H1 (cell line): ENCODE data around the gene R3HDM1. TPM values are rescaled to one million over a fixed set of nuclear protein-coding genes. Genes with fewer than 3 reads are reported as not detected.

Source experiments
- CTCF ChIA-PET: fragments of 300-600 bp; sonication (Branson Sonifier 250); formaldehyde crosslinking; loops from one replicate; lab custom pipeline; 2021; ENCODE audit not compliant: partially characterized antibody; lab: Charles Lee
- POLR2A ChIA-PET: fragments of 300-600 bp; sonication (Branson Sonifier 250); formaldehyde crosslinking; loops from one replicate; lab custom pipeline; 2021; ENCODE audit warnings: inconsistent platforms; ENCODE audit not compliant: partially characterized antibody; lab: Charles Lee
- DNase-seq, 2 experiments: peaks; one replicate each; pipeline versions ENCODE4 v3.0.0 to v3.0.0-alpha.2; 2010 to 2022; ENCODE audit warnings: low spot score in 2 of 2, low read depth in 1 of 2, mixed read lengths in 1 of 2
- FAIRE-seq: peaks from 2 replicates; lab custom pipeline; 2011; peaks lifted over from hg19 to GRCh38; lab: Jason Lieb, UNC
- H2AFZ ChIP-seq: 2 replicates; pipeline ENCODE4 v1.8.1; 2012; ENCODE audit warnings: low read length, inconsistent platforms
- H2AK5ac ChIP-seq: 2 replicates; pipeline ENCODE4 v1.6.1; 2013; ENCODE audit warnings: low read depth, low read length
- H2BK120ac ChIP-seq: replicated peaks from 2 replicates; pipeline ENCODE3; 2013; ENCODE audit warnings: low read depth, low read length, inconsistent platforms
- H2BK12ac ChIP-seq: 2 replicates; pipeline ENCODE4 v1.6.1; 2013; ENCODE audit warnings: low read depth, low read length
- H2BK15ac ChIP-seq: 2 replicates; pipeline ENCODE4 v1.6.1; 2013; ENCODE audit warnings: low read length
- H2BK20ac ChIP-seq: 2 replicates; pipeline ENCODE4 v1.6.1; 2013; ENCODE audit warnings: low read length
- H2BK5ac ChIP-seq: 2 replicates; pipeline ENCODE4 v1.6.1; 2013; ENCODE audit warnings: low read depth, low read length
- H3K14ac ChIP-seq: 2 replicates; pipeline ENCODE4 v1.6.1; 2013; ENCODE audit warnings: inconsistent platforms; ENCODE audit not compliant: insufficient read length
- H3K18ac ChIP-seq: 2 replicates; pipeline ENCODE4 v1.6.1; 2013; ENCODE audit warnings: low read length; ENCODE audit errors: extremely low read depth
- H3K23ac ChIP-seq: 2 replicates; pipeline ENCODE4 v1.6.1; 2013; ENCODE audit warnings: inconsistent platforms; ENCODE audit not compliant: insufficient read length
- H3K23me2 ChIP-seq: 2 replicates; pipeline ENCODE4 v1.6.1; 2013; ENCODE audit warnings: low read depth, low read length
- H3K27ac ChIP-seq: 2 replicates; pipeline ENCODE4 v1.6.1; 2011; ENCODE audit warnings: low read depth, low read length, inconsistent platforms
- H3K27me3 ChIP-seq, 4 experiments: replicated peaks in 1 of 4; 1 replicate in 1 of 4; 2 replicates in 3 of 4; pipeline versions ENCODE4 v1.6.1 to v1.8.1; 2011 to 2013; ENCODE audit warnings: low read length in 3 of 4, mild to moderate bottlenecking in 3 of 4, inconsistent platforms in 2 of 4, mixed read lengths in 2 of 4, moderate library complexity in 1 of 4; ENCODE audit not compliant: control insufficient read depth in 3 of 4, insufficient read depth in 3 of 4; ENCODE audit errors: extremely low read depth in 1 of 4
- H3K36me3 ChIP-seq, 4 experiments: 2 replicates each; pipeline versions ENCODE4 v1.6.1 to v1.8.1; 2011 to 2013; ENCODE audit warnings: mild to moderate bottlenecking in 4 of 4, low read length in 3 of 4, moderate library complexity in 2 of 4, control low read depth in 1 of 4, inconsistent platforms in 1 of 4; ENCODE audit not compliant: insufficient read depth in 4 of 4, control insufficient read depth in 2 of 4
- H3K4ac ChIP-seq: replicated peaks from 2 replicates; pipeline ENCODE3; 2013; ENCODE audit warnings: low read length, low read depth, mixed read lengths, inconsistent platforms; ENCODE audit not compliant: insufficient read length
- H3K4me1 ChIP-seq, 4 experiments: replicated peaks in 1 of 4; 1 replicate in 1 of 4; 2 replicates in 3 of 4; pipeline versions ENCODE4 v1.6.1 to v1.8.1; 2011 to 2013; ENCODE audit warnings: low read length in 3 of 4, inconsistent platforms in 2 of 4, mixed read lengths in 1 of 4; ENCODE audit not compliant: insufficient read depth in 4 of 4, control insufficient read depth in 3 of 4
- H3K4me2 ChIP-seq, 2 experiments: 2 replicates each; pipeline versions ENCODE4 v1.6.1 to v1.8.1; 2011 to 2013; ENCODE audit warnings: low read depth in 2 of 2, low read length in 2 of 2, control low read depth in 1 of 2, inconsistent platforms in 1 of 2, mild to moderate bottlenecking in 1 of 2; ENCODE audit not compliant: insufficient read depth in 1 of 2
- H3K4me3 ChIP-seq, 4 experiments: fragments of 200-600, 300-600 bp in 1 of 4; sonication (generic), shearing (Covaris generic), sonication (Bioruptor Twin) in 1 of 4; 2 replicates each; pipeline versions ENCODE4 v1.5.1 to v1.8.1; 2011 to 2016; ENCODE audit warnings: low read length in 4 of 4, low read depth in 3 of 4, control low read depth in 2 of 4, inconsistent platforms in 2 of 4, mild to moderate bottlenecking in 2 of 4, mixed read lengths in 1 of 4, moderate library complexity in 1 of 4; ENCODE audit not compliant: insufficient read depth in 2 of 4; ENCODE audit errors: extremely low read depth in 1 of 4
- H3K56ac ChIP-seq: replicated peaks from 2 replicates; pipeline ENCODE3; 2013; ENCODE audit warnings: low read depth, mild to moderate bottlenecking, mixed read lengths, low read length, inconsistent platforms; ENCODE audit not compliant: insufficient read length
- H3K79me1 ChIP-seq: 2 replicates; pipeline ENCODE4 v1.6.1; 2013; ENCODE audit warnings: low read depth, low read length, control low read depth
- H3K79me2 ChIP-seq, 2 experiments: 2 replicates each; pipeline versions ENCODE4 v1.6.1 to v1.8.1; 2012 to 2013; ENCODE audit warnings: low read length in 2 of 2, mild to moderate bottlenecking in 2 of 2, inconsistent platforms in 1 of 2; ENCODE audit not compliant: insufficient read depth in 2 of 2, control insufficient read depth in 1 of 2
- H3K9ac ChIP-seq, 4 experiments: replicated peaks in 1 of 4; 1 replicate in 1 of 4; 2 replicates in 3 of 4; pipeline versions ENCODE4 v1.6.1 to v1.8.1; 2011 to 2013; ENCODE audit warnings: low read depth in 3 of 4, low read length in 3 of 4, control low read depth in 2 of 4, mild to moderate bottlenecking in 2 of 4, moderate library complexity in 2 of 4, inconsistent platforms in 1 of 4; ENCODE audit errors: extremely low read depth in 1 of 4
- H3K9me3 ChIP-seq, 2 experiments: 2 replicates each; pipeline versions ENCODE4 v1.6.1 to v1.8.1; 2012 to 2013; ENCODE audit warnings: mild to moderate bottlenecking in 2 of 2, moderate library complexity in 2 of 2, control low read depth in 1 of 2, inconsistent platforms in 1 of 2, low read depth in 1 of 2, low read length in 1 of 2, mixed read lengths in 1 of 2; ENCODE audit not compliant: insufficient read depth in 2 of 2
- H4K20me1 ChIP-seq, 2 experiments: replicated peaks in 1 of 2; 2 replicates each; pipeline versions ENCODE3 to v1.8.1; 2011 to 2013; ENCODE audit warnings: inconsistent platforms in 2 of 2, low read length in 2 of 2, mild to moderate bottlenecking in 1 of 2; ENCODE audit not compliant: insufficient read depth in 2 of 2, control insufficient read depth in 1 of 2
- H4K5ac ChIP-seq: 2 replicates; pipeline ENCODE4 v1.6.1; 2013; ENCODE audit warnings: low read length, low read depth, mixed read lengths, inconsistent platforms; ENCODE audit not compliant: insufficient read length
- H4K8ac ChIP-seq: 2 replicates; pipeline ENCODE4 v1.8.0; 2013; ENCODE audit warnings: mild to moderate bottlenecking, moderate library complexity, low read length, inconsistent platforms; ENCODE audit not compliant: insufficient read depth; ENCODE audit errors: extremely low read depth
- H4K91ac ChIP-seq: replicated peaks from 2 replicates; pipeline ENCODE3; 2013; ENCODE audit warnings: low read length, mixed read lengths, inconsistent platforms; ENCODE audit not compliant: insufficient read length
- CBX8 ChIP-seq: fragments of 300-800, 300-1000 bp; sonication (generic); IDR thresholded peaks from 2 replicates; pipeline ENCODE4 v1.7.1; 2016; ENCODE audit warnings: low read depth, low read length, borderline replicate concordance
- SP1 ChIP-seq: IDR thresholded peaks from 2 replicates; pipeline ENCODE4 v1.6.1; 2011; ENCODE audit warnings: low read depth, low read length
- WGBS, 2 experiments: shearing (Covaris generic) in 1 of 2; methylation state at CpG; one replicate each; pipeline versions ENCODE4 v1.1.6 to v1.1.7; 2013 to 2015; ENCODE audit warnings: low lambda C conversion rate in 2 of 2, mixed read lengths in 2 of 2, inconsistent platforms in 1 of 2, low coverage in 1 of 2, missing lambda C conversion rate in 1 of 2; ENCODE audit not compliant: insufficient replicate concordance in 2 of 2, insufficient coverage in 1 of 2, insufficient read length in 1 of 2; ENCODE audit errors: extremely low coverage in 1 of 2, missing lambda C conversion rate in 1 of 2; 5-methylcytosine and 5-hydroxymethylcytosine counted together
- polyA plus RNA-seq, 7 experiments: library from polyadenylated mRNA; depleted of rRNA in 3 of 7; stranded (reverse) in 5 of 7; unstranded in 2 of 7; fragments of >200 nt in 5 of 7; fragments of 200-250 nt in 2 of 7; gene quantifications; 1 replicate in 5 of 7; 2 replicates in 1 of 7; 4 replicates in 1 of 7; pipeline versions ENCODE4 v1.2.1 to v1.2.3, GENCODE V29; 2011 to 2013; ENCODE audit warnings: missing spikeins in 2 of 7, mixed read lengths in 2 of 7
- total RNA-seq: library from RNA; stranded (reverse); fragmentation: NEBNext Ultra II Directional; extraction: Animal tissue kit (Norgen Biotek cat#: 25700); gene quantifications from 2 replicates; pipeline ENCODE4 v1.2.1, GENCODE V29; 2021

The R3HDM1 gene
- total and polyA plus RNA-seq, 2 of the 8 experiments (the other 6 are each of a cell fraction or from before 2014, with no cell fraction given) = 77.7 to 120 TPM

GRCh38 chr2:135547311-135547710, 16.0 kb downstream of the R3HDM1 start:
- no peak overlapping the region for H3K4ac ChIP-seq
- POLR2A ChIA-PET = no interaction called here
- CTCF ChIA-PET = no interaction called here
- TF ChIP-seq CBX8 (no peak), SP1 (no peak)

More at GRCh38 chr2:135547311-135547710, 16.0 kb downstream of the R3HDM1 start:
- Histone ChIP-seq H3K9me3 (no peaks in the 10 kb centered on the region), H2BK15ac (no peak overlapping the region), H3K4me2 (no peak overlapping the region), H3K79me1 (no peaks in the 10 kb centered on the region), H3K23me2 (no peaks in the 10 kb centered on the region), H3K36me3 (no peaks in the 10 kb centered on the region), H3K4me1 (peaks cover 0 to 2% (median 0%) of the 10 kb centered on the region in 4 experiments; a peak in 1 of 7 replicates), H3K23ac (no peak overlapping the region), H2BK12ac (no peak overlapping the region), H3K56ac (no peak overlapping the region), H2AFZ (no peak overlapping the region), H2BK120ac (no peak overlapping the region), H2AK5ac (no peak overlapping the region), H3K27me3 (no peaks in the 10 kb centered on the region), H2BK20ac (no peak overlapping the region), H3K4me3 (no peak overlapping the region), H3K27ac (no peak overlapping the region), H3K79me2 (peaks cover 3 to 96% of the 10 kb centered on the region in 2 experiments; a peak in 3 of 4 replicates), H2BK5ac (no peak overlapping the region), H3K9ac (no peak overlapping the region), H3K14ac (no peak overlapping the region), H4K91ac (no peak overlapping the region), H4K8ac (no peak overlapping the region), H4K20me1 (peaks cover 0 to 2% of the 10 kb centered on the region in 2 experiments), H4K5ac (no peak overlapping the region), H3K18ac (no peak overlapping the region)
- FAIRE-seq (no peak), DNase-seq (no peak)
- 83% methylated on average over 3 of the region's 3 CpGs; no CpG with 5 or more reads in 1 of the 2 experiments for WGBS, 2 experiments
